Amygdala (tissue), 56 donors: ENCODE data around the gene SETMAR.
"Not testable (repeated sequence)": the region's sequence is repeated elsewhere in the genome, so short reads cannot be mapped to it uniquely, and the experiment has no call there.

Experiments
- DNase-seq, 56 donors: peaks; one replicate each; lab custom pipeline; 2025; lab: John Stamatoyannopoulos, UW

SETMAR gene

GRCh38 chr3:4311496-4311895 lies 8.3 kb downstream of the SETMAR start:
- no peak for DNase-seq

GRCh38 chr3:4313606-4314293 lies 10.6 kb downstream of the SETMAR start:
- DNase-seq: no peak

- no peak for DNase-seq
These were observed 11.5 kb downstream of the SETMAR start for GRCh38 chr3:4314688-4315087.

GRCh38 chr3:4320096-4320911 lies 17.1 kb downstream of the SETMAR start:
- DNase-seq: no peak

GRCh38 chr3:4321732-4322131 lies 18.6 kb downstream of the SETMAR start:
- DNase-seq: no peak

GRCh38 chr3:4322635-4323034 lies 19.5 kb downstream of the SETMAR start:
- DNase-seq: no peak

- no peak for DNase-seq
These were observed 20.3 kb downstream of the SETMAR start for GRCh38 chr3:4323246-4324027.

GRCh38 chr3:4326868-4327267 lies 23.7 kb downstream of the SETMAR start:
- DNase-seq: no peak

GRCh38 chr3:4329806-4330205 lies 26.6 kb downstream of the SETMAR start:
- DNase-seq: not testable (repeated sequence)

- no peak for DNase-seq
These were observed 28.9 kb downstream of the SETMAR start for GRCh38 chr3:4332111-4332510.

GRCh38 chr3:4332574-4332973 lies 29.4 kb downstream of the SETMAR start:
- DNase-seq: no peak

GRCh38 chr3:4332991-4333390 lies 29.8 kb downstream of the SETMAR start:
- no peak for DNase-seq

GRCh38 chr3:4334548-4334947 lies 31.4 kb downstream of the SETMAR start:
- DNase-seq: no peak

GRCh38 chr3:4335840-4336562 lies 32.8 kb downstream of the SETMAR start:
- no peak for DNase-seq

GRCh38 chr3:4336850-4337546 lies 33.8 kb downstream of the SETMAR start:
- no peak for DNase-seq

GRCh38 chr3:4338751-4339150 lies 35.6 kb downstream of the SETMAR start:
- no peak for DNase-seq

- DNase-seq: no peak
These were observed 36.9 kb downstream of the SETMAR start for GRCh38 chr3:4340077-4340410.

- peak in 3 of 56 donors; percentile 4 to 9 (median 5) for DNase-seq
These were observed 37.5 kb downstream of the SETMAR start for GRCh38 chr3:4340411-4341335.

GRCh38 chr3:4341336-4341675 lies 38.1 kb downstream of the SETMAR start:
- no peak for DNase-seq
